ENCODE measurements around the gene XDH. TPM values are rescaled to one million over a fixed set of nuclear protein-coding genes. Genes with fewer than 3 reads are reported as not detected.

XDH gene
- polyA plus RNA-seq, 1 donor (not counting 4 experiments of a cell fraction or from before 2014, with no cell fraction given) = 40.6 TPM

GRCh38 chr2:31333046-31333445 is 81.5 kb downstream of the XDH start:
- FAIRE-seq = no peak

GRCh38 chr2:31332521-31332920 is 82.0 kb downstream of the XDH start:
- Histone ChIP-seq H3K27me3 (ENCODE audit: control insufficient read depth, extremely low read depth, insufficient read depth, low read length) (no peaks in the 10 kb centered on the region), H3K79me2 (ENCODE audit: control insufficient read depth, insufficient read depth, low read length) (no peaks in the 10 kb centered on the region), H4K20me1 (ENCODE audit: control insufficient read depth, extremely low read depth, insufficient read depth, low read length) (no peaks in the 10 kb centered on the region), H3K9me1 (ENCODE audit: control insufficient read depth, extremely low read depth, insufficient read depth, low read length) (no peaks in the 10 kb centered on the region), H3K9me3 (ENCODE audit: control insufficient read depth, low read depth, low read length) (no peaks in the 10 kb centered on the region), H3K4me3 (ENCODE audit: control insufficient read depth in 2 of 3, extremely low read depth in 1 of 3, insufficient read depth in 2 of 3, low read depth in 1 of 3, low read length in 3 of 3) (no peak overlapping the region), H2AFZ (ENCODE audit: control insufficient read depth, low read length) (no peak overlapping the region), H3K4me1 (ENCODE audit: control insufficient read depth, extremely low read depth, insufficient read depth, low read length) (peaks cover 17% of the 10 kb centered on the region), H3K36me3 (ENCODE audit: control insufficient read depth in 2 of 2, extremely low read depth in 1 of 2, insufficient read depth in 2 of 2, low read length in 2 of 2) (peaks cover 4 to 8% of the 10 kb centered on the region in 2 experiments), H3K9ac (ENCODE audit: control insufficient read depth, extremely low read depth, insufficient read depth, low read length) (no peak overlapping the region), H3K27ac (ENCODE audit: control insufficient read depth, insufficient read depth, low read length) (no peak overlapping the region), H3K4me2 (ENCODE audit: control insufficient read depth, extremely low read depth, insufficient read depth, low read depth, low read length) (no peak overlapping the region)
- TF ChIP-seq EZH2 (IDR thresholded peaks at IDR 0.05; ENCODE audit: low read length) = no peak
- dilution Hi-C loops (cut with MboI; ENCODE audit: extremely low pct_ligation_motif_present, low sequenced_read_pairs) = no loop called here
- DNase-seq (ENCODE audit: low read depth, low spot score) (no peak), FAIRE-seq (no peak)

More at GRCh38 chr2:31333046-31333445, 81.5 kb downstream of the XDH start:
- H3K4me3 ChIP-seq (ENCODE audit: control insufficient read depth in 2 of 3, extremely low read depth in 1 of 3, insufficient read depth in 2 of 3, low read depth in 1 of 3, low read length in 3 of 3) = no peak overlapping the region
- no peaks in the 10 kb centered on the region for H3K27me3 ChIP-seq (ENCODE audit: control insufficient read depth, extremely low read depth, insufficient read depth, low read length)
- no peak overlapping the region for H3K9ac ChIP-seq (ENCODE audit: control insufficient read depth, extremely low read depth, insufficient read depth, low read length)
- H3K4me1 ChIP-seq (ENCODE audit: control insufficient read depth, extremely low read depth, insufficient read depth, low read length) = peaks cover 22% of the 10 kb centered on the region
- H3K9me3 ChIP-seq (ENCODE audit: control insufficient read depth, low read depth, low read length) = no peaks in the 10 kb centered on the region
- H3K36me3 ChIP-seq (ENCODE audit: control insufficient read depth in 2 of 2, extremely low read depth in 1 of 2, insufficient read depth in 2 of 2, low read length in 2 of 2) = peaks cover 6 to 8% of the 10 kb centered on the region in 2 experiments
- dilution Hi-C loops (cut with MboI; ENCODE audit: extremely low pct_ligation_motif_present, low sequenced_read_pairs) = no loop called here
- no peaks in the 10 kb centered on the region for H3K79me2 ChIP-seq (ENCODE audit: control insufficient read depth, insufficient read depth, low read length)
- no peak overlapping the region for H3K27ac ChIP-seq (ENCODE audit: control insufficient read depth, insufficient read depth, low read length)
- no peak for TF ChIP-seq EZH2 (IDR thresholded peaks at IDR 0.05; ENCODE audit: low read length)
- TF ChIP-seq, protein P1, sequence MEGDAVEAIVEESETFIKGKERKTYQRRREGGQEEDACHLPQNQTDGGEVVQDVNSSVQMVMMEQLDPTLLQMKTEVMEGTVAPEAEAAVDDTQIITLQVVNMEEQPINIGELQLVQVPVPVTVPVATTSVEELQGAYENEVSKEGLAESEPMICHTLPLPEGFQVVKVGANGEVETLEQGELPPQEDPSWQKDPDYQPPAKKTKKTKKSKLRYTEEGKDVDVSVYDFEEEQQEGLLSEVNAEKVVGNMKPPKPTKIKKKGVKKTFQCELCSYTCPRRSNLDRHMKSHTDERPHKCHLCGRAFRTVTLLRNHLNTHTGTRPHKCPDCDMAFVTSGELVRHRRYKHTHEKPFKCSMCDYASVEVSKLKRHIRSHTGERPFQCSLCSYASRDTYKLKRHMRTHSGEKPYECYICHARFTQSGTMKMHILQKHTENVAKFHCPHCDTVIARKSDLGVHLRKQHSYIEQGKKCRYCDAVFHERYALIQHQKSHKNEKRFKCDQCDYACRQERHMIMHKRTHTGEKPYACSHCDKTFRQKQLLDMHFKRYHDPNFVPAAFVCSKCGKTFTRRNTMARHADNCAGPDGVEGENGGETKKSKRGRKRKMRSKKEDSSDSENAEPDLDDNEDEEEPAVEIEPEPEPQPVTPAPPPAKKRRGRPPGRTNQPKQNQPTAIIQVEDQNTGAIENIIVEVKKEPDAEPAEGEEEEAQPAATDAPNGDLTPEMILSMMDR (optimal IDR thresholded peaks at IDR 0.05 in 1 of 3, IDR thresholded peaks at IDR 0.05 in 1 of 3, conservative IDR thresholded peaks at IDR 0.05 in 1 of 3; ENCODE audit: extremely low read depth in 1 of 3, insufficient read depth in 2 of 3, low read length in 3 of 3) = no peak
- no peak overlapping the region for H3K4me2 ChIP-seq (ENCODE audit: control insufficient read depth, extremely low read depth, insufficient read depth, low read depth, low read length)
- no peak overlapping the region for H2AFZ ChIP-seq (ENCODE audit: control insufficient read depth, low read length)
- H3K9me1 ChIP-seq (ENCODE audit: control insufficient read depth, extremely low read depth, insufficient read depth, low read length) = no peaks in the 10 kb centered on the region
- DNase-seq (ENCODE audit: low read depth, low spot score) = no peak
- H4K20me1 ChIP-seq (ENCODE audit: control insufficient read depth, extremely low read depth, insufficient read depth, low read length) = no peaks in the 10 kb centered on the region

DNA sequence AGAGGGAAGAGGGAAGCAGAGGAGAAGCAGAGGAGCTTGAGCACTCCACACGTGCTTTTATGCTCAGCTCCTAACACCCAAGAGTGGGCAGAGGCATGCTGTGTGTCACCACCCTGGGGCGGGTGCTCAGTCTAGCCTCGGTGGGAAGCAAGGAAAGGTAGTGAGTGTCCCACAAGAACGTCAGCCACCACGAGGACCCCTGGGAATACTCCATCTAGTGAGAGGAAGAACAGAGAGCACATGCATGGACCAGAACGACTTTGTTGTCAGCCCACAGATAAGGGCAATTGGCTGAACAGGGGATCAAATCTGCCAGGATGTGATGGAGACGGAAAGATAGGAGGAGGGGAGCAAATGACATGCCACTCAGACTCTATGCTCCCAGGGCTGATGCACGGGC is 83.4 kb downstream of the XDH start:
- FAIRE-seq (no peak), DNase-seq (ENCODE audit: low read depth, low spot score) (no peak)
- Histone ChIP-seq H4K20me1 (ENCODE audit: control insufficient read depth, extremely low read depth, insufficient read depth, low read length) (no peaks in the 10 kb centered on the region), H3K27ac (ENCODE audit: control insufficient read depth, insufficient read depth, low read length) (no peak overlapping the region), H2AFZ (ENCODE audit: control insufficient read depth, low read length) (no peak overlapping the region), H3K4me2 (ENCODE audit: control insufficient read depth, extremely low read depth, insufficient read depth, low read depth, low read length) (no peak overlapping the region), H3K4me1 (ENCODE audit: control insufficient read depth, extremely low read depth, insufficient read depth, low read length) (peaks cover 5% of the 10 kb centered on the region), H3K36me3 (ENCODE audit: control insufficient read depth in 2 of 2, extremely low read depth in 1 of 2, insufficient read depth in 2 of 2, low read length in 2 of 2) (peaks cover under 1 to 2% of the 10 kb centered on the region in 2 experiments), H3K9me3 (ENCODE audit: control insufficient read depth, low read depth, low read length) (no peaks in the 10 kb centered on the region), H3K9me1 (ENCODE audit: control insufficient read depth, extremely low read depth, insufficient read depth, low read length) (no peaks in the 10 kb centered on the region), H3K4me3 (ENCODE audit: control insufficient read depth in 2 of 3, extremely low read depth in 1 of 3, insufficient read depth in 2 of 3, low read depth in 1 of 3, low read length in 3 of 3) (no peak overlapping the region), H3K27me3 (ENCODE audit: control insufficient read depth, extremely low read depth, insufficient read depth, low read length) (no peaks in the 10 kb centered on the region), H3K9ac (ENCODE audit: control insufficient read depth, extremely low read depth, insufficient read depth, low read length) (no peak overlapping the region), H3K79me2 (ENCODE audit: control insufficient read depth, insufficient read depth, low read length) (no peaks in the 10 kb centered on the region)
- dilution Hi-C loops (cut with MboI; ENCODE audit: extremely low pct_ligation_motif_present, low sequenced_read_pairs) = no loop called here
- TF ChIP-seq, protein P1 (optimal IDR thresholded peaks at IDR 0.05 in 1 of 3, IDR thresholded peaks at IDR 0.05 in 1 of 3, conservative IDR thresholded peaks at IDR 0.05 in 1 of 3; ENCODE audit: extremely low read depth in 1 of 3, insufficient read depth in 2 of 3, low read length in 3 of 3) = no peak
- no peak for TF ChIP-seq EZH2 (IDR thresholded peaks at IDR 0.05; ENCODE audit: low read length)
